ENCODE measurements around the gene ZDHHC8.

The ZDHHC8 gene

DNA sequence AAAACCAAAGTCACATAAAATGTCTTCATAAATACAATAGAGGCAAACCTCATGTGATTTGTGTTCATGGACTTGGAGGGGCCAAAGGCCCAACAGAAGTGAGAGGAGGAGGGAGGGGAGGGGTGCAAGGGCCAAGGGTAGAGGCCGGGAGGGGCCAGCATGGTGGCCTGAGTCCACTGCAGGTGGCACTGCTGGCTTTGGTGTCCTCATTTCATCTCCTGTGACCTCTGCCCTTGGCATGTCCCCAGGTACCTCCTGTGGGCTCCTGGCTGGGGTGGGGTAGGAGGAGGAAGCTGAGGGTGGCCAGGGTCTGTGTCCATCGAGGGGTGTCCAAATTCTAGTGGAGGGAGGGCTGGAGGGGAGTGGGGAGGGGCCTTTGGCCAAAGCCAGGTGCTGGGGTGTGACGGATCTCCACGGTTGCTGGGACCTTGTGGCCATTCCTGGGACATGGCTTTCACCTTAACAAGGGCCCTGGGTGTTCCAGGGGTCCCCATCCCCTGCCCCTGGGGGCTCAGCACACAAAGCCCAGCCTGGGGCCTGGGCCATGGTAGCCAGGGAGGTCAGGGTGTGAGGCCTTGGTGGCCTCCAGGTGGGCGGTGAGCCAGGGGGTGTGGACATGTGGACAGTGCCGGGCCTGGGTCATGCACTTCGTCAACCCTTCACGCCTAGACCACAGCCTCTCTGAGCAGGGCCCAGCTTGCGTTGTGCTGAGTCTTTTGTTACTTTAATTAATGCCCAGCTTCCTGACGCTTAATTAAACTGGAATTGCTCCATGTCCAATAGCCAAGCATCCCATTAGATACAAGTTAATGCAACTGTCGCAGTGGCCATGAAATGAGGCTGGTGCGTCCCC is 39.9 kb downstream of the ZDHHC8 start:
- H3K9me3 ChIP-seq (ENCODE audit: control insufficient read depth in 5 of 5, low read length in 5 of 5), result no peaks in the 10 kb centered on the region
- no peak overlapping the region for H3K4me3 ChIP-seq (ENCODE audit: low read depth in 1 of 5, low read length in 5 of 5)
- no peak overlapping the region for H3K9ac ChIP-seq (ENCODE audit: low read length in 5 of 5)
- no peak overlapping the region for H3K27ac ChIP-seq (ENCODE audit: low read depth, low read length)
- H3K27me3 ChIP-seq (ENCODE audit: control insufficient read depth in 5 of 5, insufficient read depth in 4 of 5, low read length in 5 of 5), result peaks cover 4 to 17% (median 8%) of the 10 kb centered on the region in 5 donors
- H3K36me3 ChIP-seq (ENCODE audit: control insufficient read depth in 5 of 5, insufficient read depth in 5 of 5, low read length in 5 of 5), result no peaks in the 10 kb centered on the region
- no peaks in the 10 kb centered on the region for H3K4me1 ChIP-seq (ENCODE audit: control insufficient read depth in 5 of 5, insufficient read depth in 5 of 5, low read length in 5 of 5)

DNA sequence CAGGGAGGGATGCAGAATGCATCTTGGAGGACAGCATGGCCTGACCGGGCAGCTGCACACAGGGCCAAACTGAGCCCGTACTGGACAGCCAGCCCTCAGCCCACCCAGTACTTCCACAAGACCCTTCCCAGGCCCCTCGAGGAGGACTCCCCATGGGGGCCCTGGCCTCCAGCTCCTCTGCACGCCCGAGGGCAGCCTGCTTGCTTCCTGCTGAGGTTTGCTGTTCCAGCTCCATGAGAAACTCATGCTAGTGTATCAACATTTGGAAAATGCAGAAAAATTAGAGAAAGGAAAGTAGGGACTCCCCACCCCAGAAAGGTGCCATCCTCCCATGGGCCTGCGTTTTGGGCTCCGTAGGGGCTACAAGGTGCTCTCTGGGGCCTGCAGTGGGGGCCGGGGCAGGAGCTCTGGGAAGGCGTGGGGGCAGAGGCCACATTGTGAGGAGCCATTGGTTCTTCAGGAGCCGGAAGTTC is 40.6 kb downstream of the ZDHHC8 start:
- Histone ChIP-seq H3K4me1 (ENCODE audit: control insufficient read depth in 5 of 5, insufficient read depth in 5 of 5, low read length in 5 of 5) (no peaks in the 10 kb centered on the region), H3K27ac (ENCODE audit: low read depth, low read length) (no peak overlapping the region), H3K27me3 (ENCODE audit: control insufficient read depth in 5 of 5, insufficient read depth in 4 of 5, low read length in 5 of 5) (peaks cover 4 to 17% (median 4%) of the 10 kb centered on the region in 5 donors), H3K9me3 (ENCODE audit: control insufficient read depth in 5 of 5, low read length in 5 of 5) (no peaks in the 10 kb centered on the region), H3K9ac (ENCODE audit: low read length in 5 of 5) (no peak overlapping the region), H3K36me3 (ENCODE audit: control insufficient read depth in 5 of 5, insufficient read depth in 5 of 5, low read length in 5 of 5) (no peaks in the 10 kb centered on the region), H3K4me3 (ENCODE audit: low read depth in 1 of 5, low read length in 5 of 5) (no peak overlapping the region)

DNA sequence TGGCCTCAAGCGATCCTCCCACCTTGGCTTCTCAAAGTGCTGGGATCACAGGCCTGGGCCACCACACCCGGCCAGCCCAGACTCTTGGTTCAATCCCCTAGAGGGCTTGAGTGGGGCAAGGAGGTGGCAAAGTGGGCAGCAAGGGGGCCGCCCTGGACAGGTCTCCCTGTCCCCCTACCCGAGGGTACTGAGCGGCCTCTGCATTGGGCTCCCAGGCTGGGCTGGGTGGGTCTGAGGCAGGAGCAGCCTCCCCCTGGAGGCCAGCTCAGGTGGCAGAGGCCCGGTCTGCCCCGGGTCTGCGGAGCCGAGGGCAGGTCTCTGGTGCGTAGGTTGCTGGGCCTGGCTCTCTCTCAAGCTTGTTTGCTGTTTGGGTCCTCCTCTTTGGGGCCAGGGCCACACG is 41.6 kb downstream of the ZDHHC8 start:
- H3K9me3 ChIP-seq (ENCODE audit: control insufficient read depth in 5 of 5, low read length in 5 of 5), result no peaks in the 10 kb centered on the region
- H3K4me3 ChIP-seq (ENCODE audit: low read depth in 1 of 5, low read length in 5 of 5), result no peak overlapping the region
- H3K9ac ChIP-seq (ENCODE audit: low read length in 5 of 5), result no peak overlapping the region
- peaks cover 6 to 17% (median 7%) of the 10 kb centered on the region in 5 donors for H3K27me3 ChIP-seq (ENCODE audit: control insufficient read depth in 5 of 5, insufficient read depth in 4 of 5, low read length in 5 of 5)
- no peaks in the 10 kb centered on the region for H3K4me1 ChIP-seq (ENCODE audit: control insufficient read depth in 5 of 5, insufficient read depth in 5 of 5, low read length in 5 of 5)
- H3K27ac ChIP-seq (ENCODE audit: low read depth, low read length), result no peak overlapping the region
- H3K36me3 ChIP-seq (ENCODE audit: control insufficient read depth in 5 of 5, insufficient read depth in 5 of 5, low read length in 5 of 5), result no peaks in the 10 kb centered on the region

DNA sequence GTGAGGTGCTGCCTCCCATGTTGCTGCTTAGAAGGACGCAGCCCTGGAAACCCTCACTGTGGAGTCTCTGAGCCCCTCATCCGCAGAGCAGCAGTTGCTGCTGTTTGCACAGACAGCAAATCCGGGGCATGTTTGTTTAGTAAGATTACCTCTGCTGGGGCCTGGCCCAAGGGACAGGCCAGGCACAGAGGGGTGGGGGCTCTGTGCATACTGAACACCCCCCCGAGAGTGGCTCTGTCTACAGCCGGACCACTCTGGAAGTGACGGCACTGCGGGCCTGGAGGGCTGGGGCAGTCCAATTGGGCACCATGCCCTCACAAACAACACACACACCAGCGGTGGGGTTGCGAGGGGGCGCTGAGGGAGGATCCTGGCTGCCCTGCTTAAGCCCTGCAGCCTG is 42.2 kb downstream of the ZDHHC8 start:
- Histone ChIP-seq H3K4me3 (ENCODE audit: low read depth in 1 of 5, low read length in 5 of 5) (no peak overlapping the region), H3K9ac (ENCODE audit: low read length in 5 of 5) (no peak overlapping the region), H3K36me3 (ENCODE audit: control insufficient read depth in 5 of 5, insufficient read depth in 5 of 5, low read length in 5 of 5) (no peaks in the 10 kb centered on the region), H3K27ac (ENCODE audit: low read depth, low read length) (no peak overlapping the region), H3K4me1 (ENCODE audit: control insufficient read depth in 5 of 5, insufficient read depth in 5 of 5, low read length in 5 of 5) (no peaks in the 10 kb centered on the region), H3K27me3 (ENCODE audit: control insufficient read depth in 5 of 5, insufficient read depth in 4 of 5, low read length in 5 of 5) (peaks cover 3 to 17% (median 7%) of the 10 kb centered on the region in 5 donors), H3K9me3 (ENCODE audit: control insufficient read depth in 5 of 5, low read length in 5 of 5) (no peaks in the 10 kb centered on the region)

DNA sequence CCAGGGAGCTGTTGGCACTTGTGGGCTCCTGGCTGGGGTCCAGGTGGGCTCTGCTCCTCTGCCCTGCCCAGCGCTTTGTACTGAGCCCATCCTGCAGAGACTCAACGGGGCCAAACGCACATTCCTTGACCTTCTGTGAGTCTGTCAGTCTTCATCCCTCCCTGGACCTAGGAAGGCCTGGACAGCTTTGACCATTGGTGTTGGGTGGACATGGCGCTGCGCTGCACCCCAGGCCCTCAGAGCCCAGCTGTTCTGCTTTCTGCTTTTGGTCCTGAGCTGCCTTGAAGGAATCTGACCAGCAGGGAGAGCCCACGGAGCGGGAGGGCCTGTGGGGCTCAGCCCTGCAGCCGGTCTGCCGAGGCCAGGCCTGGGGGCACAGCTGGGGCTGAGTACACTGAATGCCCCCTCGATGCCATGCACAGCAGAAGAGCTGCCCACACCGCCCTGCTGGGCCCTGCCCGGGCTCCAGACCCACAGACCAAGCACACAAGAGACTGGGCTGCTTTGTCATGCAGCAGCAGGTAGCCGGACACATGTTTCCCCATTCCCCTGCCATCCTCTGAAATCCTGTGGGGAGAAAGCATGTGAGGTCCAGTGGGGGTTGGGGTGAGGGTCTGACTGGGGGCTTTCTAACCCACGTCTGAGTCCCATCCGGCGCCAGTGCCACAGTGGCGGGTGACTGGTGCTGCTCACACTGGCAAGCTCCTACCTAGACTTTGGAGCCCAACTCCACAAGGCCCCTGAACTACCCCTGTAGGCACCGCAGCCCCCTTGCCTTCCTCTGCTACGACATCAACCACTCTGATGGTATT is 43.4 kb downstream of the ZDHHC8 start:
- no peak overlapping the region for H3K27ac ChIP-seq (ENCODE audit: low read depth, low read length)
- no peak overlapping the region for H3K4me3 ChIP-seq (ENCODE audit: low read depth in 1 of 5, low read length in 5 of 5)
- H3K9ac ChIP-seq (ENCODE audit: low read length in 5 of 5), result no peak overlapping the region
- no peaks in the 10 kb centered on the region for H3K4me1 ChIP-seq (ENCODE audit: control insufficient read depth in 5 of 5, insufficient read depth in 5 of 5, low read length in 5 of 5)
- peaks cover 6 to 17% (median 7%) of the 10 kb centered on the region in 5 donors for H3K27me3 ChIP-seq (ENCODE audit: control insufficient read depth in 5 of 5, insufficient read depth in 4 of 5, low read length in 5 of 5)
- no peaks in the 10 kb centered on the region for H3K9me3 ChIP-seq (ENCODE audit: control insufficient read depth in 5 of 5, low read length in 5 of 5)
- no peaks in the 10 kb centered on the region for H3K36me3 ChIP-seq (ENCODE audit: control insufficient read depth in 5 of 5, insufficient read depth in 5 of 5, low read length in 5 of 5)

- Histone ChIP-seq H3K36me3 (ENCODE audit: control insufficient read depth in 5 of 5, insufficient read depth in 5 of 5, low read length in 5 of 5) (no peaks in the 10 kb centered on the region), H3K4me3 (ENCODE audit: low read depth in 1 of 5, low read length in 5 of 5) (no peak overlapping the region)
Observed at GRCh38 chr22:20175597-20175900, 43.9 kb downstream of the ZDHHC8 start.

DNA sequence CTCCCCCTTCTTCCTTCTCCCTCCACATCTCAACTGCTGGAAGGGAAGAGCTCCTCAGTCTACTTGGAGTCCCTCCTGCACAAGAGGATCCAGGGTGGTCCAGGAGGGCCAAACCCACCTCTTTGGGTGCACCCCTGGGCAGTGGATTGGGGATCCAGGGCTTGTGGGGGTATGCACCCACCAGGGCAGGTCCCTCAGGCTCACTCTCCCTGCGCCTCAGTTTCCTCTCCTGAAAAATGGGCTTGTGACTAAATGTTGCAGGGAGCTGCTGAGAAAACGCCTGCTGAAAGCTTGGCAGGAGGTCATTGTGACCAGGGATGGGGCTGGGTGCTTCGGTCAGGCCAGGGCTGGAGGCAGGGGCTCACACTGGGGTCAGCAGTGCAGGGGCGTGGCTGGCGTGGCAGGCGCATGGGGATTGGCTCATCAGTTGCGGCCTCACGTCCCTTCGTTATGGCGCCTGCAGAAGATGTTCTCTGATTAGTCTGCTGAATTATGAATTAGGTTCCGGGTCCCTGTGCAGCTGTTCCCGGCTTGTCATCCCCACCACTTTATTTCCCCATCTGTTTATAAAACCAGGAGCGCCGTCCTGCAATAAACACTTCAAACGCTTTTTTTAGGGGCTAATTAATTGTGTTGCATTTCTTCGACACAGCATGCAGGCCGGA is 44.9 kb downstream of the ZDHHC8 start:
- no peak overlapping the region for H3K4me3 ChIP-seq (ENCODE audit: low read depth in 1 of 5, low read length in 5 of 5)
- no peak overlapping the region for H3K9ac ChIP-seq (ENCODE audit: low read length in 5 of 5)
- no peaks in the 10 kb centered on the region for H3K36me3 ChIP-seq (ENCODE audit: control insufficient read depth in 5 of 5, insufficient read depth in 5 of 5, low read length in 5 of 5)
- peaks cover 2 to 12% (median 7%) of the 10 kb centered on the region in 5 donors for H3K27me3 ChIP-seq (ENCODE audit: control insufficient read depth in 5 of 5, insufficient read depth in 4 of 5, low read length in 5 of 5)
- H3K4me1 ChIP-seq (ENCODE audit: control insufficient read depth in 5 of 5, insufficient read depth in 5 of 5, low read length in 5 of 5), result no peaks in the 10 kb centered on the region
- H3K9me3 ChIP-seq (ENCODE audit: control insufficient read depth in 5 of 5, low read length in 5 of 5), result no peaks in the 10 kb centered on the region
- no peak overlapping the region for H3K27ac ChIP-seq (ENCODE audit: low read depth, low read length)

More at GRCh38 chr22:20175597-20175900, 43.9 kb downstream of the ZDHHC8 start:
- Histone ChIP-seq H3K27ac (ENCODE audit: low read depth, low read length) (no peak overlapping the region), H3K9ac (ENCODE audit: low read length in 5 of 5) (no peak overlapping the region), H3K9me3 (ENCODE audit: control insufficient read depth in 5 of 5, low read length in 5 of 5) (no peaks in the 10 kb centered on the region), H3K27me3 (ENCODE audit: control insufficient read depth in 5 of 5, insufficient read depth in 4 of 5, low read length in 5 of 5) (peaks cover 2 to 12% (median 7%) of the 10 kb centered on the region in 5 donors), H3K4me1 (ENCODE audit: control insufficient read depth in 5 of 5, insufficient read depth in 5 of 5, low read length in 5 of 5) (no peaks in the 10 kb centered on the region)

DNA sequence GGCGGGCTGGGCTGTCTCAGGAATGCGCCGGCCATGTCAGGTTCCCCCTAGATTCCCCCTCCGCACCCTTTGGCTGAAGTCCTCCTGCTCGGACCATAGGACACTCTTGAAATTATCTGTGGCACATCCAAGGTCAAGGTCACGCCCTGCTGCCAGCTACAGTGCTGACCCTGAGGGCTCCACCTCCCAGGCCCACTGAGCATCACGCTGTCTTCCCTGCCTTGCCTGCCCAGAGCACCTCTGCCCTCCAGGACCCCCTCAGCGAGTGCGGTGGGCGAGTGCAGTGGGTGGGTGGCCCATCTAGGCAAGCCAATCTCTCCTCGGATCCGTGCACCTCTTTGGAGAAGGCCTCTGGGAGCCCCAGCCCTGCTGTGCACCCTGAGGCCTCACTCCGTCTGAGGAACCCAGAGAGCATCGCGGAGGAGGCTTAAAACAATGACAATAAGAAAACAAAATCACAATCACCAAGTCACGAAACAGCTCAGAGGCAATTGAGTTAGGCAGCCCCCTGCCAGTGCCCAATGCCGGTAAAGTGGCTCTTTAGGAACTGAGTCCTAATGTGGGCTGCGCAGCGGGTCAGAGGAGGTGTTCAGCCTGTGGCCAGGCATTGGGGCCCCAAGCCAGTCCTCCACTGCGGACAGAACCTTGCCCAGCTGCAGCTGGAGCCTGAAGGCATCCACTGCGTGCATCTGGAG is 45.8 kb downstream of the ZDHHC8 start:
- H3K9me3 ChIP-seq (ENCODE audit: control insufficient read depth in 5 of 5, low read length in 5 of 5), result no peaks in the 10 kb centered on the region
- no peak overlapping the region for H3K9ac ChIP-seq (ENCODE audit: low read length in 5 of 5)
- H3K27ac ChIP-seq (ENCODE audit: low read depth, low read length), result no peak overlapping the region
- no peaks in the 10 kb centered on the region for H3K36me3 ChIP-seq (ENCODE audit: control insufficient read depth in 5 of 5, insufficient read depth in 5 of 5, low read length in 5 of 5)
- peaks cover 2 to 12% (median 6%) of the 10 kb centered on the region in 5 donors for H3K27me3 ChIP-seq (ENCODE audit: control insufficient read depth in 5 of 5, insufficient read depth in 4 of 5, low read length in 5 of 5)
- H3K4me3 ChIP-seq (ENCODE audit: low read depth in 1 of 5, low read length in 5 of 5), result no peak overlapping the region
- no peaks in the 10 kb centered on the region for H3K4me1 ChIP-seq (ENCODE audit: control insufficient read depth in 5 of 5, insufficient read depth in 5 of 5, low read length in 5 of 5)

DNA sequence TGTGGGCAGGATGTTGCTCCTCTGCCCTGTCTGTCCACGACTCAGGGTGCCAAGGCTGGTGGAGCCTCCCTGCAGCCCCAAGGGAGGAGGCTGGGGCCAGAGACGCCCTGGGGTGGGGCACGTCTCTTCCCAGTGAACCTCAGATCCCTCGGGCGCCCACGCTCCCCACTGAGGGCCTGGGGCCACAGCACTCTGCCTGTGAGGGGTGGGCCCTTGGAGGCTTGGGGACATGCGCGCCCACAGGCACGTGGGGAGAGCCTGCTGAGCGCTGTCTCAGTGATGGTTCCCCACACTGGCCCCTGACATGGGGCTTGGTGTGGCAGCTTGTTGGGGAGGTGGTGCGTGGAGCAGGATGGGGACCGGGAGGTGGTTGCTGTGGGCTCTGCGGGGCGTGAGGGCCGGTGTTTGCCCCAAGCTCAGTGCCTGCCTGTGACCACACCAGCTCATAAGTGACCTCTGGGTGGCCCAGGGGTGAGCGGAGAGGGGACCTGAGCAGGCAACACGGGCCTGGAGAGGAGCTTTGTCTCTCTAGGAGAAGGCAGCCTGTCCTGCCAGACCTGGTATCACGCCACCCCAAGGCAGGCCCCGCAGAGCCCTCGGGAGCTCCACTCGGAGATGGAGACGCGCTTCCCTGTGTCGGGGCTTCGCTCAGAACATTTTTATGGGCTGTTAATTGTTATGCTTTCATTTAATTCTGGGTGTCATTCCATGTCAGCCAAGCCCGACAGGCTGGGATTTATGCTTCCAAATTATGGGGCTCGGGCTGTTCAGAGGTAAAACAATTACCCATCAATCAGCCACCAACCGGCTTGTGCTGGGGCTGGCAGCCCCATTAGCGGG is 46.7 kb downstream of the ZDHHC8 start:
- H3K27ac ChIP-seq (ENCODE audit: low read depth, low read length), result no peak overlapping the region
- H3K9ac ChIP-seq (ENCODE audit: low read length in 5 of 5), result no peak overlapping the region
- H3K4me3 ChIP-seq (ENCODE audit: low read depth in 1 of 5, low read length in 5 of 5), result no peak overlapping the region
- peaks cover 2 to 16% (median 11%) of the 10 kb centered on the region in 5 donors for H3K27me3 ChIP-seq (ENCODE audit: control insufficient read depth in 5 of 5, insufficient read depth in 4 of 5, low read length in 5 of 5)
- H3K4me1 ChIP-seq (ENCODE audit: control insufficient read depth in 5 of 5, insufficient read depth in 5 of 5, low read length in 5 of 5), result no peaks in the 10 kb centered on the region
- no peaks in the 10 kb centered on the region for H3K36me3 ChIP-seq (ENCODE audit: control insufficient read depth in 5 of 5, insufficient read depth in 5 of 5, low read length in 5 of 5)
- H3K9me3 ChIP-seq (ENCODE audit: control insufficient read depth in 5 of 5, low read length in 5 of 5), result no peaks in the 10 kb centered on the region

All from subcutaneous abdominal adipose tissue (tissue), 5 donors.